Liver (tissue), 9 donors: Measurements from ENCODE around the gene SLC32A1. TPM values are rescaled to one million over a fixed set of nuclear protein-coding genes. Genes with fewer than 3 reads are reported as not detected.
A peak's percentile ranks its signal among the peaks of the same experiment; 100 is the strongest.

Source experiments
- DNase-seq: peaks from one replicate; pipeline ENCODE4 v3.0.0-alpha.2; 2017; ENCODE audit warnings: low spot score
- H3K27ac ChIP-seq, 2 donors: one replicate each; pipeline ENCODE4 v1.7.0; 2013; ENCODE audit warnings: inconsistent platforms in 2 of 2, low read length in 2 of 2, control low read depth in 1 of 2, low read depth in 1 of 2, mild to moderate bottlenecking in 1 of 2
- H3K27me3 ChIP-seq, 4 donors: one replicate each; pipeline versions ENCODE4 v1.6.1 to v1.7.0; 2013; ENCODE audit warnings: low read length in 3 of 4, inconsistent platforms in 1 of 4, mild to moderate bottlenecking in 1 of 4, moderate library complexity in 1 of 4; ENCODE audit not compliant: control insufficient read depth in 4 of 4, insufficient read depth in 4 of 4
- H3K36me3 ChIP-seq, 4 donors: one replicate each; pipeline versions ENCODE4 v1.6.1 to v1.7.0; 2013; ENCODE audit warnings: low read length in 3 of 4, mild to moderate bottlenecking in 3 of 4, low read depth in 1 of 4, moderate library complexity in 1 of 4; ENCODE audit not compliant: control insufficient read depth in 4 of 4, insufficient read depth in 3 of 4
- H3K4me1 ChIP-seq, 4 donors: one replicate each; pipeline versions ENCODE4 v1.6.1 to v1.7.0; 2013; ENCODE audit warnings: low read length in 3 of 4, mild to moderate bottlenecking in 3 of 4, moderate library complexity in 1 of 4; ENCODE audit not compliant: control insufficient read depth in 4 of 4, insufficient read depth in 4 of 4
- H3K4me3 ChIP-seq, 3 donors: one replicate each; pipeline versions ENCODE4 v1.6.1 to v1.7.0; 2013; ENCODE audit warnings: low read length in 3 of 3, control low read depth in 1 of 3, low read depth in 1 of 3, mild to moderate bottlenecking in 1 of 3
- H3K9ac ChIP-seq, 2 donors: one replicate each; pipeline ENCODE4 v1.7.0; 2013; ENCODE audit warnings: low read length in 2 of 2, mild to moderate bottlenecking in 2 of 2, moderate library complexity in 2 of 2, control low read depth in 1 of 2, low read depth in 1 of 2
- H3K9me3 ChIP-seq, 4 donors: one replicate each; pipeline versions ENCODE4 v1.6.1 to v1.7.0; 2013; ENCODE audit warnings: low read length in 3 of 4; ENCODE audit not compliant: control insufficient read depth in 4 of 4
- ATF3 ChIP-seq: IDR thresholded peaks from 2 replicates; pipeline ENCODE4 v1.6.1; 2016; ENCODE audit warnings: antibody characterized with exemption
- EGR1 ChIP-seq, 2 donors: IDR thresholded peaks; 2 replicates each; pipeline ENCODE4 v1.6.1; 2016 to 2018; ENCODE audit warnings: antibody characterized with exemption in 2 of 2, low read depth in 2 of 2
- FOXA1 ChIP-seq: IDR thresholded peaks from 2 replicates; pipeline ENCODE4 v1.6.1; 2016; ENCODE audit warnings: antibody characterized with exemption
- FOXA2 ChIP-seq: IDR thresholded peaks from 2 replicates; pipeline ENCODE4 v1.6.1; 2016; ENCODE audit warnings: antibody characterized with exemption
- HNF4A ChIP-seq, 2 donors: conservative IDR thresholded peaks; 2 replicates each; pipeline ENCODE4 v1.6.1; 2016; ENCODE audit warnings: antibody characterized with exemption in 2 of 2, mild to moderate bottlenecking in 2 of 2
- HNF4G ChIP-seq: IDR thresholded peaks from 2 replicates; pipeline ENCODE4 v1.6.1; 2016; ENCODE audit warnings: antibody characterized with exemption
- JUND ChIP-seq, 2 donors: IDR thresholded peaks; 2 replicates each; pipeline ENCODE4 v1.6.1; 2016; ENCODE audit warnings: antibody characterized with exemption in 2 of 2
- MAX ChIP-seq: IDR thresholded peaks from 2 replicates; pipeline ENCODE4 v1.6.1; 2016; ENCODE audit warnings: antibody characterized with exemption
- NR2F2 ChIP-seq: IDR thresholded peaks from 2 replicates; pipeline ENCODE4 v1.6.1; 2016; ENCODE audit warnings: antibody characterized with exemption
- RAD21 ChIP-seq, 2 donors: IDR thresholded peaks; 2 replicates each; pipeline ENCODE4 v1.6.1; 2016; ENCODE audit warnings: antibody characterized with exemption in 2 of 2, mild to moderate bottlenecking in 2 of 2
- REST ChIP-seq: IDR thresholded peaks from 2 replicates; pipeline ENCODE4 v1.6.1; 2016; ENCODE audit warnings: antibody characterized with exemption, mild to moderate bottlenecking
- RXRA ChIP-seq, 2 donors: IDR thresholded peaks; 2 replicates each; pipeline ENCODE4 v1.6.1; 2017 to 2018; ENCODE audit warnings: antibody characterized with exemption in 2 of 2, mild to moderate bottlenecking in 1 of 2
- SP1 ChIP-seq: IDR thresholded peaks from 2 replicates; pipeline ENCODE4 v1.6.1; 2018; ENCODE audit warnings: antibody characterized with exemption, mild to moderate bottlenecking
- TAF1 ChIP-seq: conservative IDR thresholded peaks from 2 replicates; pipeline ENCODE4 v1.6.1; 2016; ENCODE audit warnings: antibody characterized with exemption, mild to moderate bottlenecking
- YY1 ChIP-seq: IDR thresholded peaks from 2 replicates; pipeline ENCODE4 v1.6.1; 2016; ENCODE audit warnings: antibody characterized with exemption, mild to moderate bottlenecking
- WGBS: extraction: QIAGEN DNeasy Blood & Tissue Kit; methylation state at CpG from one replicate; pipeline ENCODE4 v1.1.7; 2013; 5-methylcytosine and 5-hydroxymethylcytosine counted together
- polyA plus RNA-seq, 2 donors: library from polyadenylated mRNA; stranded (reverse) in 1 of 2; unstranded in 1 of 2; fragments of 200-250 nt in 1 of 2; fragments of >200 nt in 1 of 2; fragmentation: Nextera tagmentation in 1 of 2; extraction: Ambion mirVana in 1 of 2; gene quantifications; one replicate each; pipeline versions ENCODE4 v1.2.1 to v1.2.3, GENCODE V29; 2013 to 2015
- total RNA-seq, 2 donors: library from RNA; depleted of rRNA; stranded (reverse); fragments of >200 nt; gene quantifications; one replicate each; pipeline ENCODE4 v1.2.3, GENCODE V29; 2014
- TF ChIP-seq, protein P1 (sequence below): fragments of 150-350 bp; IDR thresholded peaks from 2 replicates; pipeline ENCODE4 v1.5.1; 2017; ENCODE audit warnings: improper control_type of control experiment, low read depth, low read length; ENCODE audit not compliant: missing input control
- TF ChIP-seq, protein P2 (sequence below): IDR thresholded peaks from 2 replicates; pipeline ENCODE4 v1.6.1; 2016; ENCODE audit warnings: antibody characterized with exemption
- donor health status: healthy.
- donor health status: healthy.
- donor health status: healthy.
- donor health status: healthy.
- donor health status: healthy.

SLC32A1 gene
- total and polyA plus RNA-seq, 4 donors, result not detected

DNA sequence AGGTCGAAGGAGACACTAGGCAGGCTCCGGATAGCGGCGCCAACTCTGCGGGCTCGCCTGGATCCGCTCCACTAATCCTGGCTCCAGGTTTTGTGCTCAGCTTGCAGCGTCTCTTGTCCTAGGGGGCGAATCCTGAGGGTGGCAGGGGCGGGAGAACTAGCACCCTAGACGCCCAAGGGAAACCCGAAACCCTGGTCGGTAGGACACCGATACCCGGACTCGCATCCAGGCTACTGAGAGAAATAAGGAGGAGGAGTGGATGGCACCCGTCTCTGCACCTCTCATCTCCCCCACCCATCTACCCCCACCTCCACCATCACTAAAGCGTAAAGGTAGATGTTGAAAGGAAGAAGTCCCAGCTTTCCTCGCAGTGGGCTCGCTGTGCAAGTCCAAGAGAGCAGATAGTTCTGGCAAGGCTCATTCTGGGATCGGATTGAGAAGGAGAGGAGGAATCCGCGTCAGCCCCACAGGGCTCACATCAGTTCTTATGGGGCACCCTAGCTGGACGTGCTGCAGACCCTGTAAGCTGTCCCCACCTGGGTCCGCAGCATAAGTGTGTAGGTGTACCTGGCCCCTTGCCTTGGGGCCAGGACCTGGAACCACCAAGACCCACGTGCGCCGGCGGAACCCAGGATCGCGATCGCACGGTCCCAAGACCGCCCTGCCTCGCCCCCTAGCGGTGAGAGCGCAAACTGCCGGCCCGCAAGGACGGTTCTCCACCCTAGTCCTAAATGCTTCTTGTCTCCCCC, 6.9 kb downstream of the SLC32A1 start:
- no peak overlapping the region for H3K27ac ChIP-seq
- H3K4me3 ChIP-seq, result peak overlapping the region in 1 of 3 donors; percentile 13
- peak; percentile 79 for DNase-seq
- H3K4me1 ChIP-seq, result peaks cover 3 to 19% (median 8%) of the 10 kb centered on the region in 4 donors
- peaks cover 7 to 35% (median 21%) of the 10 kb centered on the region in 4 donors for H3K27me3 ChIP-seq
- H3K9me3 ChIP-seq, result no peaks in the 10 kb centered on the region
- TF ChIP-seq RAD21 (IDR thresholded peaks at IDR 0.05), result peak; percentile 58 to 74
- TF ChIP-seq, protein P1, sequence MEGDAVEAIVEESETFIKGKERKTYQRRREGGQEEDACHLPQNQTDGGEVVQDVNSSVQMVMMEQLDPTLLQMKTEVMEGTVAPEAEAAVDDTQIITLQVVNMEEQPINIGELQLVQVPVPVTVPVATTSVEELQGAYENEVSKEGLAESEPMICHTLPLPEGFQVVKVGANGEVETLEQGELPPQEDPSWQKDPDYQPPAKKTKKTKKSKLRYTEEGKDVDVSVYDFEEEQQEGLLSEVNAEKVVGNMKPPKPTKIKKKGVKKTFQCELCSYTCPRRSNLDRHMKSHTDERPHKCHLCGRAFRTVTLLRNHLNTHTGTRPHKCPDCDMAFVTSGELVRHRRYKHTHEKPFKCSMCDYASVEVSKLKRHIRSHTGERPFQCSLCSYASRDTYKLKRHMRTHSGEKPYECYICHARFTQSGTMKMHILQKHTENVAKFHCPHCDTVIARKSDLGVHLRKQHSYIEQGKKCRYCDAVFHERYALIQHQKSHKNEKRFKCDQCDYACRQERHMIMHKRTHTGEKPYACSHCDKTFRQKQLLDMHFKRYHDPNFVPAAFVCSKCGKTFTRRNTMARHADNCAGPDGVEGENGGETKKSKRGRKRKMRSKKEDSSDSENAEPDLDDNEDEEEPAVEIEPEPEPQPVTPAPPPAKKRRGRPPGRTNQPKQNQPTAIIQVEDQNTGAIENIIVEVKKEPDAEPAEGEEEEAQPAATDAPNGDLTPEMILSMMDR, result peak; percentile 87
- no peak for TF ChIP-seq SP1
- H3K9ac ChIP-seq, result no peak overlapping the region
- no peaks in the 10 kb centered on the region for H3K36me3 ChIP-seq
- 2% methylated on average over 40 of the region's 40 CpGs for WGBS

GRCh38 chr20:38731738-38732113, 7.4 kb downstream of the SLC32A1 start:
- Histone ChIP-seq H3K27ac (no peak overlapping the region), H3K9me3 (no peaks in the 10 kb centered on the region), H3K36me3 (no peaks in the 10 kb centered on the region), H3K4me3 (no peak overlapping the region), H3K27me3 (peaks cover 5 to 31% (median 19%) of the 10 kb centered on the region in 4 donors), H3K4me1 (peaks cover 3 to 19% (median 8%) of the 10 kb centered on the region in 4 donors), H3K9ac (no peak overlapping the region)
- 60% methylated on average over 1 of the region's 1 CpG for WGBS
- no peak for DNase-seq
- no peak for TF ChIP-seq TAF1
- TF ChIP-seq EGR1 (IDR thresholded peaks at IDR 0.05; ENCODE audit: low read depth in 2 of 2), result no peak
- no peak for TF ChIP-seq FOXA2
- TF ChIP-seq FOXA1, result no peak
- TF ChIP-seq RAD21 (IDR thresholded peaks at IDR 0.05), result no peak
- no peak for TF ChIP-seq YY1
- TF ChIP-seq HNF4A (conservative IDR thresholded peaks at IDR 0.05), result no peak
- TF ChIP-seq ATF3, result no peak
- TF ChIP-seq, protein P2, sequence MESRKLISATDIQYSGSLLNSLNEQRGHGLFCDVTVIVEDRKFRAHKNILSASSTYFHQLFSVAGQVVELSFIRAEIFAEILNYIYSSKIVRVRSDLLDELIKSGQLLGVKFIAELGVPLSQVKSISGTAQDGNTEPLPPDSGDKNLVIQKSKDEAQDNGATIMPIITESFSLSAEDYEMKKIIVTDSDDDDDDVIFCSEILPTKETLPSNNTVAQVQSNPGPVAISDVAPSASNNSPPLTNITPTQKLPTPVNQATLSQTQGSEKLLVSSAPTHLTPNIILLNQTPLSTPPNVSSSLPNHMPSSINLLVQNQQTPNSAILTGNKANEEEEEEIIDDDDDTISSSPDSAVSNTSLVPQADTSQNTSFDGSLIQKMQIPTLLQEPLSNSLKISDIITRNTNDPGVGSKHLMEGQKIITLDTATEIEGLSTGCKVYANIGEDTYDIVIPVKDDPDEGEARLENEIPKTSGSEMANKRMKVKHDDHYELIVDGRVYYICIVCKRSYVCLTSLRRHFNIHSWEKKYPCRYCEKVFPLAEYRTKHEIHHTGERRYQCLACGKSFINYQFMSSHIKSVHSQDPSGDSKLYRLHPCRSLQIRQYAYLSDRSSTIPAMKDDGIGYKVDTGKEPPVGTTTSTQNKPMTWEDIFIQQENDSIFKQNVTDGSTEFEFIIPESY, result no peak
- TF ChIP-seq RXRA (IDR thresholded peaks at IDR 0.05), result no peak
- TF ChIP-seq HNF4G, result no peak
- TF ChIP-seq REST, result no peak
- TF ChIP-seq NR2F2, result no peak
- TF ChIP-seq MAX, result no peak
- no peak for TF ChIP-seq SP1
- TF ChIP-seq JUND (IDR thresholded peaks at IDR 0.05), result no peak
- TF ChIP-seq, protein P1, result no peak
